ENCODE data around the gene GOPC.

GOPC gene

GRCh38 chr6:117615750-117616390 lies 13.6 kb upstream of the GOPC start:
- Histone ChIP-seq H3K4me3 (ENCODE audit: low read length) (no peak overlapping the region), H3K36me3 (ENCODE audit: insufficient read depth, low read length) (no peaks in the 10 kb centered on the region), H3K4me1 (ENCODE audit: control insufficient read depth, insufficient read depth, low read length) (no peaks in the 10 kb centered on the region), H3K27me3 (ENCODE audit: control insufficient read depth, insufficient read depth, low read length) (no peaks in the 10 kb centered on the region), H3K9ac (ENCODE audit: low read depth, low read length) (no peak overlapping the region), H3K4me2 (ENCODE audit: low read length) (no peak overlapping the region), H3K9me3 (replicated peaks; ENCODE audit: low read length) (no peaks in the 10 kb centered on the region)

- no peak overlapping the region for H3K9ac ChIP-seq (ENCODE audit: low read depth, low read length)
- no peaks in the 10 kb centered on the region for H3K4me1 ChIP-seq (ENCODE audit: control insufficient read depth, insufficient read depth, low read length)
- H3K9me3 ChIP-seq (replicated peaks; ENCODE audit: low read length): no peaks in the 10 kb centered on the region
- H3K4me2 ChIP-seq (ENCODE audit: low read length): no peak overlapping the region
- H3K4me3 ChIP-seq (ENCODE audit: low read length): no peak overlapping the region
- H3K27me3 ChIP-seq (ENCODE audit: control insufficient read depth, insufficient read depth, low read length): no peaks in the 10 kb centered on the region
- no peaks in the 10 kb centered on the region for H3K36me3 ChIP-seq (ENCODE audit: insufficient read depth, low read length)
These were observed 11.7 kb upstream of the GOPC start for GRCh38 chr6:117613920-117614560.

- Histone ChIP-seq H3K36me3 (ENCODE audit: insufficient read depth, low read length) (no peaks in the 10 kb centered on the region), H3K9me3 (replicated peaks; ENCODE audit: low read length) (no peaks in the 10 kb centered on the region), H3K9ac (ENCODE audit: low read depth, low read length) (no peak overlapping the region), H3K4me3 (ENCODE audit: low read length) (no peak overlapping the region), H3K4me2 (ENCODE audit: low read length) (no peak overlapping the region), H3K27me3 (ENCODE audit: control insufficient read depth, insufficient read depth, low read length) (no peaks in the 10 kb centered on the region), H3K4me1 (ENCODE audit: control insufficient read depth, insufficient read depth, low read length) (peaks cover 6% of the 10 kb centered on the region)
These were observed 5.2 kb upstream of the GOPC start for GRCh38 chr6:117607511-117607910.

- no peak overlapping the region for H3K4me3 ChIP-seq (ENCODE audit: low read length)
- H3K36me3 ChIP-seq (ENCODE audit: insufficient read depth, low read length): no peaks in the 10 kb centered on the region
- no peak overlapping the region for H3K9ac ChIP-seq (ENCODE audit: low read depth, low read length)
- H3K4me2 ChIP-seq (ENCODE audit: low read length): no peak overlapping the region
- H3K4me1 ChIP-seq (ENCODE audit: control insufficient read depth, insufficient read depth, low read length): peaks cover 6% of the 10 kb centered on the region
- no peaks in the 10 kb centered on the region for H3K27me3 ChIP-seq (ENCODE audit: control insufficient read depth, insufficient read depth, low read length)
- H3K9me3 ChIP-seq (replicated peaks; ENCODE audit: low read length): no peaks in the 10 kb centered on the region
These were observed 3.0 kb upstream of the GOPC start for GRCh38 chr6:117605169-117605826.

- Histone ChIP-seq H3K27me3 (ENCODE audit: control insufficient read depth, insufficient read depth, low read length) (no peaks in the 10 kb centered on the region), H3K4me3 (ENCODE audit: low read length) (no peak overlapping the region), H3K4me1 (ENCODE audit: control insufficient read depth, insufficient read depth, low read length) (peaks cover 9% of the 10 kb centered on the region), H3K9me3 (replicated peaks; ENCODE audit: low read length) (no peaks in the 10 kb centered on the region), H3K36me3 (ENCODE audit: insufficient read depth, low read length) (no peaks in the 10 kb centered on the region), H3K4me2 (ENCODE audit: low read length) (no peak overlapping the region), H3K9ac (ENCODE audit: low read depth, low read length) (no peak overlapping the region)
These were observed 1.5 kb upstream of the GOPC start for GRCh38 chr6:117603821-117604220.

GRCh38 chr6:117602899-117603588 lies 733 bp upstream of the GOPC start:
- Histone ChIP-seq H3K27me3 (ENCODE audit: control insufficient read depth, insufficient read depth, low read length) (no peaks in the 10 kb centered on the region), H3K9ac (ENCODE audit: low read depth, low read length) (peak overlapping the region; percentile 82), H3K4me1 (ENCODE audit: control insufficient read depth, insufficient read depth, low read length) (peaks cover 9% of the 10 kb centered on the region), H3K4me2 (ENCODE audit: low read length) (peak overlapping the region; percentile 82), H3K9me3 (replicated peaks; ENCODE audit: low read length) (no peaks in the 10 kb centered on the region), H3K4me3 (ENCODE audit: low read length) (peak overlapping the region; percentile 97), H3K36me3 (ENCODE audit: insufficient read depth, low read length) (peaks cover 7% of the 10 kb centered on the region)

- Histone ChIP-seq H3K4me2 (ENCODE audit: low read length) (peak overlapping the region; percentile 81), H3K4me3 (ENCODE audit: low read length) (peak overlapping the region; percentile 97), H3K36me3 (ENCODE audit: insufficient read depth, low read length) (peaks cover 20% of the 10 kb centered on the region), H3K9ac (ENCODE audit: low read depth, low read length) (peak overlapping the region; percentile 82), H3K27me3 (ENCODE audit: control insufficient read depth, insufficient read depth, low read length) (no peaks in the 10 kb centered on the region), H3K9me3 (replicated peaks; ENCODE audit: low read length) (no peaks in the 10 kb centered on the region), H3K4me1 (ENCODE audit: control insufficient read depth, insufficient read depth, low read length) (peaks cover 9% of the 10 kb centered on the region)
These were observed 530 bp downstream of the GOPC start for GRCh38 chr6:117601811-117602150.

GRCh38 chr6:117600008-117600743 lies 2.1 kb downstream of the GOPC start:
- peak overlapping the region; percentile 82 for H3K9ac ChIP-seq (ENCODE audit: low read depth, low read length)
- H3K4me2 ChIP-seq (ENCODE audit: low read length): peak overlapping the region; percentile 81
- no peaks in the 10 kb centered on the region for H3K27me3 ChIP-seq (ENCODE audit: control insufficient read depth, insufficient read depth, low read length)
- no peaks in the 10 kb centered on the region for H3K9me3 ChIP-seq (replicated peaks; ENCODE audit: low read length)
- peaks cover 9% of the 10 kb centered on the region for H3K4me1 ChIP-seq (ENCODE audit: control insufficient read depth, insufficient read depth, low read length)
- H3K36me3 ChIP-seq (ENCODE audit: insufficient read depth, low read length): peaks cover 21% of the 10 kb centered on the region
- H3K4me3 ChIP-seq (ENCODE audit: low read length): peak overlapping the region; percentile 97

GRCh38 chr6:117597755-117598154 lies 4.6 kb downstream of the GOPC start:
- peaks cover 28% of the 10 kb centered on the region for H3K36me3 ChIP-seq (ENCODE audit: insufficient read depth, low read length)
- no peak overlapping the region for H3K9ac ChIP-seq (ENCODE audit: low read depth, low read length)
- H3K4me1 ChIP-seq (ENCODE audit: control insufficient read depth, insufficient read depth, low read length): peaks cover 4% of the 10 kb centered on the region
- H3K4me2 ChIP-seq (ENCODE audit: low read length): no peak overlapping the region
- no peaks in the 10 kb centered on the region for H3K9me3 ChIP-seq (replicated peaks; ENCODE audit: low read length)
- no peaks in the 10 kb centered on the region for H3K27me3 ChIP-seq (ENCODE audit: control insufficient read depth, insufficient read depth, low read length)
- H3K4me3 ChIP-seq (ENCODE audit: low read length): no peak overlapping the region

- H3K4me3 ChIP-seq (ENCODE audit: low read length): no peak overlapping the region
- no peaks in the 10 kb centered on the region for H3K27me3 ChIP-seq (ENCODE audit: control insufficient read depth, insufficient read depth, low read length)
- H3K9ac ChIP-seq (ENCODE audit: low read depth, low read length): no peak overlapping the region
- H3K9me3 ChIP-seq (replicated peaks; ENCODE audit: low read length): no peaks in the 10 kb centered on the region
- H3K4me1 ChIP-seq (ENCODE audit: control insufficient read depth, insufficient read depth, low read length): peaks cover 3% of the 10 kb centered on the region
- no peak overlapping the region for H3K4me2 ChIP-seq (ENCODE audit: low read length)
- H3K36me3 ChIP-seq (ENCODE audit: insufficient read depth, low read length): peaks cover 30% of the 10 kb centered on the region
These were observed 7.0 kb downstream of the GOPC start for GRCh38 chr6:117595099-117595923.

Data from skeletal muscle satellite cell (primary cell).